Measurements from ENCODE around the gene THAP7.

GRCh38 chr22:20957102-20957682 lies 44.7 kb downstream of the THAP7 start:
- TF ChIP-seq CTCF (IDR thresholded peaks at IDR 0.05) (no peak), POLR2A (IDR thresholded peaks at IDR 0.05; ENCODE audit: low read depth) (no peak), EP300 (IDR thresholded peaks at IDR 0.05) (no peak)

Data from esophagus muscularis mucosa (tissue), 4 donors.